Pulmonary artery endothelial cell (primary cell): ENCODE results near the gene OTUD7B. TPM values are rescaled to one million over a fixed set of nuclear protein-coding genes. Genes with fewer than 3 reads are reported as not detected.

ENCODE experiments used
- DNase-seq: peaks from one replicate; pipeline ENCODE4 v3.0.0-alpha.2; 2011; ENCODE audit warnings: low read depth, low spot score
- total RNA-seq: library from RNA; depleted of rRNA; stranded (reverse); fragments of >200 nt; gene quantifications from 2 replicates; pipeline ENCODE4 v1.2.3, GENCODE V29; 2014

OTUD7B gene
- total RNA-seq, 1 donor from 2014 or later: 12.8 TPM

DNA sequence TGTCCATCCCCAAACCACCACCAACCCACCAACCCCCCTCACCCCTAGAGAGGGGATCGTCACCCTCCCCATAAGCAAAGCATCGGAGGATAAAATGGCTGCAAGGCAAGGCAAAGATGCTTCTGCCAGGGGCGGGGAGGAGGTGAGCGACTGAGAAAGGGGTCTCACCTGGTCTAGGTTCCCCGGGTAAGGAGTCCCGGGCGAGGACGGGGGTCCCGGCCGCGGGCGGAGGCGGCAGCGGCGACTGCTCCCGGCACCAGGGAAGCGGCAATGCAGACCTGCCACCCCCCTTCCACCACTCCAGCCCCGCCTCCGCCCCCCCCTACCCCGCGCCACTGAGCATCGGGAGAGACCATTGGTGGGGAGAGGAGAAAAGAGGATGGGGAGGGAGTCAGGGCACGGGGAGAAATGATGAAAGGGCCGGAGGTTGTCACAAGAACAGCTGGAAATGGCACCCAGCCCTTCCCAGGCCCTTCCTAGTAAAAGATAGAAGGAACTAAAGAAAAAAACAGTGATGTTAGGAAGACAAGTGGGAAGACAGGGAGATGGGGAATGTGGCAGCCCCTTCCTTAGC lies 92.9 kb downstream of the OTUD7B start, which contains the start of gene SV2A:
Gene SV2A (minus strand): TSS at position 274 of the 574 bp plus-strand sequence. CDS start 4,004 bp downstream, outside the sequence.
- no peak for DNase-seq

- no peak for DNase-seq
These were observed 93.7 kb downstream of the OTUD7B start for GRCh38 chr1:149916898-149917252.

DNA sequence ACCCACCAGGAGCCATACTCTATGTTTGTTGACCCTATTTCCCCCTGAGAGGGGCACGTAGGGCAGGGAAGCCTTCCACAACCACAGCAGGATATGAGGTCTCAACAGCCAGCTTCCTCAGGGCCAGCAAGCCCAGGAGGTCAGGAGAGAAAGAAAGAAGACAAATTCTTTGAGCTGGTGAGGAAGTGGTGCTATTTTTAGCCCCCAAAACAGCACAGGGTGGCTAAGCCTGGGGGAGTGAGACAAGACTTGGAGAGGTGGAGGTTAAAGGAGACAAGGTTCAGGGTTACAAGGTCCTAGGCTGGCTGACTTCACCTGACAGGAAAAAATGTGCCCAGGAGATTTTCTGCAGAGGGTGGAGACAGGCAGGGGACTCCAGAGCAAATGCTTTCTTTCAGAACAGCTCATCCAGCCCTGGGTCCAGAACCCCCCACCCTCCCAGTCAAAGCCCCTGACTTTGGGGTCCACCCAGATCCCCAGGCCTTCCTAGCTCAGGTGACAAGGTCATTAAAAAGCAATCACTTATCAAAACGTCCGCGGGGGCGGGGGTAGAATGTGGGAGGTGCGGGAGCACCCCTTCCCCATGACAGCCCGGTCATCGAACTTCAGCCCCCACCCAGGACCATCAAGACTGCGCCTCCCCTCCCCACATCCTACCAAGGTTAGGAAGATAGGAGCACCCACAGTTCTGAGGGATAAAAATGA lies 94.2 kb downstream of the OTUD7B start:
- no peak for DNase-seq

DNA sequence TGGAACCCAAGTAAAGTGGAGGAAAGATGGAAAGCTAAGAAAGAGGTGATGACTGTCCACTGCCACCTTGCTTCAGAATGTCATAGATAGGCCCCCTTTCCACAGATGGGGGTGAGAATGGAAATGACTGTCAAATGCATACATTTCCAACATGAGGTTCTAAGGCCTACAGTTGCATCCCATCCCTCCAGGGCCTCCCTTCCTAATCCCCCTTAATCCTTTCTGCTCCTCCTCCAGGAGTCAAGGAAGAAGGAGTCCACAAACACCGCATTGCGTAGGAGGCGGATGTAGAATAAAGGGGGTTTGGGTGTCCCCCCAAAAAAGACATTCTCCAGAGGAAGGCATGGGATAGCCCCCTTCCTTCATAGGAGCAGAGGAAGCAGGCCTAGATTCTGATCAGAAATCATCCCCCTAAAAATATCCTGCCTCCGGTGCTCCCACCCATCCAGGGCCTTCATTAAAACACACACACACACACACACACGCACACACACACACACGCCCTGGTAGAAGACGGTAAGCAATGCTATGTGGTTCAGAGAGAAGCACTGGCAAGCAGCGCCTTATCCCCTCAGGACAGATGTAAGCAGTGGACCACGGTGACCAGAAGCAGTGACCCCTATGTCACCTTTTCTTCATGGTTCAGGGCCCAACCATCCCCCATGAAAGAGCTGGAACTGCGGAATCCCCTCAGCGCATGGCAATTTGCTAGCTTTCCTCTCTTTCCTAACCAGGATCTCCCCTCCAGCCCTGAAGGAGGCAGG lies 94.9 kb downstream of the OTUD7B start:
- DNase-seq: no peak

- no peak for DNase-seq
These were observed 96.0 kb downstream of the OTUD7B start for GRCh38 chr1:149914545-149914944.

GRCh38 chr1:149906570-149907075 lies 103.9 kb downstream of the OTUD7B start:
- DNase-seq: no peak

- DNase-seq: no peak
These were observed 106.6 kb downstream of the OTUD7B start for GRCh38 chr1:149903836-149904491.

- peak; percentile 67 for DNase-seq
These were observed 110.9 kb downstream of the OTUD7B start, which contains the start of gene BOLA1 for GRCh38 chr1:149899460-149900284. Gene BOLA1 (plus strand): TSS chr1:149899568. CDS start chr1:149900060, 492 bp downstream.

GRCh38 chr1:149896575-149896974 lies 114.0 kb downstream of the OTUD7B start:
- no peak for DNase-seq

DNA sequence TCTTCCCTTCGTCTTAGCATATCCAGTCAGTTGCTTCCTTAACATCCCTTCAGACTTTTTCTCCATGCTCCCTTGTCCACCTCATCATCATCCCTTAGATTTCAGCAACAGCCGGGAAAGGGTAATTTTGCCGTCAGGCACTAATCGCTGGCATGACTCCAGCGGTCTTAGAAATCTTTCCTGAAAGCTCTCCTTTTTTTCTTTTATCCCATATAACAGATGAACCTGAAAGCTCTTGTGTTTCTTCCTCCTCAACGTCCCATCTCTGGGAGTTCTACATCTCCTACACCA lies 121.6 kb downstream of the OTUD7B start:
- DNase-seq: no peak

- DNase-seq: peak; percentile 51
These were observed 122.1 kb downstream of the OTUD7B start for GRCh38 chr1:149888247-149888998.

Other genes starting within 250 kb of the OTUD7B start
- gene FCGR1A, start 228.0 kb downstream of the OTUD7B start, total RNA-seq: not detected in 2 replicates
- gene BOLA1, start 111.2 kb downstream of the OTUD7B start, total RNA-seq: 9.4 and 12.0 TPM in 2 replicates
- gene SV2A, start 92.9 kb downstream of the OTUD7B start, total RNA-seq: 5.7 and 6.3 TPM in 2 replicates
- gene SF3B4, start 82.9 kb downstream of the OTUD7B start, total RNA-seq: 12.4 and 12.7 TPM in 2 replicates
- 3.6 and 5.7 TPM in 2 replicates for gene MTMR11, start 73.8 kb downstream of the OTUD7B start, total RNA-seq
- 21.2 and 34.1 TPM in 2 replicates for gene VPS45, start 57.0 kb upstream of the OTUD7B start, total RNA-seq
- 57.7 and 59.5 TPM in 2 replicates for gene PLEKHO1, start 139.2 kb upstream of the OTUD7B start, total RNA-seq
- gene ANP32E, start 225.4 kb upstream of the OTUD7B start, total RNA-seq: 34.8 and 43.5 TPM in 2 replicates
- not detected in 2 replicates for gene CA14, start 247.0 kb upstream of the OTUD7B start, total RNA-seq